Smooth muscle cell (in vitro differentiated cells): ENCODE measurements around the gene PLEKHH2. TPM values are rescaled to one million over a fixed set of nuclear protein-coding genes. Genes with fewer than 3 reads are reported as not detected.
A peak's percentile ranks its signal among the peaks of the same experiment; 100 is the strongest.

Experiments used
- DNase-seq: peaks from one replicate; lab custom pipeline; 2025; ENCODE audit not compliant: unreplicated experiment; lab: John Stamatoyannopoulos, UW
- H2AFZ ChIP-seq: fragments of 200-600 bp; sonication (generic); 2 replicates; pipeline ENCODE4 v1.6.0; 2016; ENCODE audit warnings: antibody characterized with exemption, low read depth, mild to moderate bottlenecking
- H3F3A ChIP-seq: fragments of 200-600 bp; sonication (generic); 2 replicates; pipeline ENCODE4 v1.6.0; 2017; ENCODE audit warnings: antibody characterized with exemption, low read depth
- H3K27ac ChIP-seq: fragments of 200-600 bp; sonication (generic); 2 replicates; pipeline ENCODE4 v1.5.1; 2016; ENCODE audit warnings: low read depth, mild to moderate bottlenecking
- H3K27me3 ChIP-seq: fragments of 200-600 bp; sonication (generic); 2 replicates; pipeline ENCODE4 v1.6.1; 2016; ENCODE audit warnings: low read depth, mild to moderate bottlenecking
- H3K36me3 ChIP-seq: fragments of 200-600 bp; sonication (generic); 2 replicates; pipeline ENCODE4 v1.5.1; 2016; ENCODE audit warnings: low read depth
- H3K4me1 ChIP-seq: fragments of 200-600 bp; sonication (generic); 2 replicates; pipeline ENCODE4 v1.5.1; 2016; ENCODE audit warnings: low read depth
- H3K4me2 ChIP-seq: fragments of 200-600 bp; sonication (generic); 2 replicates; pipeline ENCODE4 v1.6.0; 2016; ENCODE audit warnings: mild to moderate bottlenecking
- H3K4me3 ChIP-seq: fragments of 200-600 bp; sonication (generic); 2 replicates; pipeline ENCODE4 v1.5.1; 2016; ENCODE audit warnings: mild to moderate bottlenecking
- H3K79me2 ChIP-seq: fragments of 200-600 bp; sonication (generic); 2 replicates; pipeline ENCODE4 v1.6.0; 2016; ENCODE audit warnings: low read depth, mild to moderate bottlenecking
- H3K9ac ChIP-seq: fragments of 200-600 bp; sonication (generic); 2 replicates; pipeline ENCODE4 v1.6.0; 2016; ENCODE audit warnings: low read depth
- H3K9me3 ChIP-seq: fragments of 200-600 bp; sonication (generic); replicated peaks from 2 replicates; pipeline ENCODE4 v1.5.1; 2016; ENCODE audit warnings: low read depth
- H4K20me1 ChIP-seq: fragments of 200-600 bp; sonication (generic); 2 replicates; pipeline ENCODE4 v1.6.0; 2016; ENCODE audit warnings: low read depth
- CTCF ChIP-seq: fragments of 200-600 bp; sonication (generic); IDR thresholded peaks from 2 replicates; pipeline ENCODE4 v1.5.1; 2017; ENCODE audit warnings: borderline replicate concordance, mild to moderate bottlenecking, antibody characterized with exemption; ENCODE audit not compliant: insufficient read depth, poor library complexity, severe bottlenecking
- WGBS: methylation state at CpG from one replicate; pipeline ENCODE4 v1.1.7; 2016; ENCODE audit warnings: low lambda C conversion rate; 5-methylcytosine and 5-hydroxymethylcytosine counted together
- polyA plus RNA-seq: library from polyadenylated mRNA; unstranded; fragments of >200 nt; fragmentation: Nextera tagmentation; extraction: Ambion mirVana; gene quantifications from 2 replicates; pipeline ENCODE4 v1.2.1, GENCODE V29; 2016
- total RNA-seq: library from RNA; depleted of rRNA; stranded (reverse); fragments of >200 nt; gene quantifications from 2 replicates; pipeline ENCODE4 v1.2.3, GENCODE V29; 2014

The PLEKHH2 gene
- total and polyA plus RNA-seq, 2 experiments from 2014 or later: 0.69 to 2.1 TPM

- Histone ChIP-seq H2AFZ (peak within 1 kb of the TSS; percentile 85), H3F3A (no peaks in the 10 kb centered on the region), H4K20me1 (no peaks in the 10 kb centered on the region), H3K79me2 (no peaks in the 10 kb centered on the region), H3K36me3 (no peaks in the 10 kb centered on the region), H3K27ac (peak within 1 kb of the TSS; percentile 89), H3K9me3 (no peaks in the 10 kb centered on the region), H3K27me3 (no peaks in the 10 kb centered on the region), H3K9ac (peak within 1 kb of the TSS; percentile 90), H3K4me2 (peak within 1 kb of the TSS; percentile 86), H3K4me3 (peak within 1 kb of the TSS; percentile 74), H3K4me1 (peaks cover 6% of the 10 kb centered on the region)
- DNase-seq: peak; percentile 43
- 2% methylated on average over 31 of the region's 31 CpGs for WGBS
- TF ChIP-seq CTCF: no peak
Observed at GRCh38 chr2:43773876-43774613, 137.0 kb downstream of the PLEKHH2 start, which contains the start of gene DYNC2LI1. DYNC2LI1 (plus strand) TSS chr2:43774039; CDS start chr2:43774139, 100 bp downstream.

- H3K4me3 ChIP-seq: peak overlapping the region; percentile 74
- H3K4me1 ChIP-seq: peaks cover 6% of the 10 kb centered on the region
- H3K27me3 ChIP-seq: no peaks in the 10 kb centered on the region
- peak overlapping the region; percentile 89 for H3K27ac ChIP-seq
- no peaks in the 10 kb centered on the region for H4K20me1 ChIP-seq
- 57% methylated on average over 7 of the region's 7 CpGs for WGBS
- peak overlapping the region; percentile 90 for H3K9ac ChIP-seq
- no peak for TF ChIP-seq CTCF
- no peaks in the 10 kb centered on the region for H3K36me3 ChIP-seq
- no peaks in the 10 kb centered on the region for H3K79me2 ChIP-seq
- H3F3A ChIP-seq: no peaks in the 10 kb centered on the region
- peak overlapping the region; percentile 85 for H2AFZ ChIP-seq
- H3K9me3 ChIP-seq: no peaks in the 10 kb centered on the region
- peak overlapping the region; percentile 86 for H3K4me2 ChIP-seq
- DNase-seq: no peak
Observed at GRCh38 chr2:43774617-43775016, 137.6 kb downstream of the PLEKHH2 start.

GRCh38 chr2:43776324-43776723 lies 139.3 kb downstream of the PLEKHH2 start:
- H3K27me3 ChIP-seq: no peaks in the 10 kb centered on the region
- no peak for DNase-seq
- no peak overlapping the region for H3K4me2 ChIP-seq
- H3K36me3 ChIP-seq: no peaks in the 10 kb centered on the region
- H3K27ac ChIP-seq: no peak overlapping the region
- H3K9me3 ChIP-seq: no peaks in the 10 kb centered on the region
- TF ChIP-seq CTCF: no peak
- H3K9ac ChIP-seq: no peak overlapping the region
- H3K4me1 ChIP-seq: peaks cover 6% of the 10 kb centered on the region
- H2AFZ ChIP-seq: no peak overlapping the region
- 97% methylated on average over 1 of the region's 1 CpG for WGBS
- no peaks in the 10 kb centered on the region for H3F3A ChIP-seq
- no peak overlapping the region for H3K4me3 ChIP-seq
- H3K79me2 ChIP-seq: no peaks in the 10 kb centered on the region
- no peaks in the 10 kb centered on the region for H4K20me1 ChIP-seq

GRCh38 chr2:43777306-43777926 lies 140.4 kb downstream of the PLEKHH2 start:
- H3K36me3 ChIP-seq: no peaks in the 10 kb centered on the region
- no peak overlapping the region for H2AFZ ChIP-seq

More at GRCh38 chr2:43777306-43777926, 140.4 kb downstream of the PLEKHH2 start:
- Histone ChIP-seq H4K20me1 (no peaks in the 10 kb centered on the region), H3K4me2 (no peak overlapping the region), H3K4me3 (no peak overlapping the region), H3K4me1 (peaks cover 6% of the 10 kb centered on the region), H3F3A (no peaks in the 10 kb centered on the region), H3K9me3 (no peaks in the 10 kb centered on the region), H3K79me2 (no peaks in the 10 kb centered on the region), H3K27ac (no peak overlapping the region), H3K27me3 (no peaks in the 10 kb centered on the region), H3K9ac (no peak overlapping the region)
- no peak for DNase-seq
- 98% methylated on average over 8 of the region's 8 CpGs for WGBS
- TF ChIP-seq CTCF: no peak
